Mammary epithelial cell (primary cell): Measurements from ENCODE around the gene SMIM45.

ENCODE experiments used
- CTCF ChIP-seq, 2 donors: IDR thresholded peaks in 1 of 2; conservative IDR thresholded peaks in 1 of 2; 2 replicates each; pipeline ENCODE4 v1.5.1; 2011 to 2012; ENCODE audit warnings: inconsistent platforms in 2 of 2, low read length in 2 of 2, mild to moderate bottlenecking in 2 of 2, control low read depth in 1 of 2, low read depth in 1 of 2; ENCODE audit not compliant: insufficient read depth in 1 of 2; ENCODE audit errors: extremely low read depth in 1 of 2
- EZH2 ChIP-seq: IDR thresholded peaks from 2 replicates; pipeline ENCODE4 v1.6.1; 2012; ENCODE audit warnings: low read length, inconsistent platforms, borderline replicate concordance

- TF ChIP-seq CTCF (conservative IDR thresholded peaks at IDR 0.05 in 1 of 2, IDR thresholded peaks at IDR 0.05 in 1 of 2; ENCODE audit: extremely low read depth in 1 of 2, insufficient read depth in 1 of 2, low read depth in 1 of 2, low read length in 2 of 2) (no peak), EZH2 (no peak)
Measured at GRCh38 chr22:41992496-41992895, 40.5 kb downstream of the SMIM45 start.
